ENCODE measurements around the gene SNRPN.
A peak's percentile ranks its signal among the peaks of the same experiment; 100 is the strongest.
"Not testable (repeated sequence)": the region's sequence is repeated elsewhere in the genome, so short reads cannot be mapped to it uniquely, and the experiment has no call there.

The SNRPN gene

GRCh38 chr15:24954783-24955530 is at the start of gene SNRPN, which contains the start of gene SNURF:
TSS of gene SNRPN (plus strand) at chr15:24954987. CDS start at chr15:24974454, 19,467 bp downstream.
TSS of gene SNURF (plus strand) at chr15:24954987. CDS start at chr15:24955049, 62 bp downstream.
- peak; percentile 49 to 59 for DNase-seq (ENCODE audit: low read depth in 2 of 2)

GRCh38 chr15:24916305-24917009 is 38.3 kb upstream of the SNRPN start:
- no peak for DNase-seq (ENCODE audit: low read depth in 2 of 2)

GRCh38 chr15:24917431-24917830 is 37.4 kb upstream of the SNRPN start:
- DNase-seq (ENCODE audit: low read depth in 2 of 2) = no peak

GRCh38 chr15:24919446-24919845 is 35.3 kb upstream of the SNRPN start:
- no peak for DNase-seq (ENCODE audit: low read depth in 2 of 2)

- not testable (repeated sequence) for DNase-seq (ENCODE audit: low read depth in 2 of 2)
Observed at GRCh38 chr15:24922781-24923180, 32.0 kb upstream of the SNRPN start.

- no peak for DNase-seq (ENCODE audit: low read depth in 2 of 2)
Observed at GRCh38 chr15:24924153-24924552, 30.6 kb upstream of the SNRPN start.

- no peak for DNase-seq (ENCODE audit: low read depth in 2 of 2)
Observed at GRCh38 chr15:24924621-24925020, 30.2 kb upstream of the SNRPN start.

- DNase-seq (ENCODE audit: low read depth in 2 of 2) = not testable (repeated sequence)
Observed at GRCh38 chr15:24931874-24932732, 22.7 kb upstream of the SNRPN start.

GRCh38 chr15:24933716-24934115 is 21.1 kb upstream of the SNRPN start:
- DNase-seq (ENCODE audit: low read depth in 2 of 2) = no peak

GRCh38 chr15:24938224-24938623 is 16.6 kb upstream of the SNRPN start:
- not testable (repeated sequence) for DNase-seq (ENCODE audit: low read depth in 2 of 2)

- no peak for DNase-seq (ENCODE audit: low read depth in 2 of 2)
Observed at GRCh38 chr15:24940236-24940635, 14.6 kb upstream of the SNRPN start.

GRCh38 chr15:24943361-24943760 is 11.4 kb upstream of the SNRPN start:
- DNase-seq (ENCODE audit: low read depth in 2 of 2) = no peak

- no peak for DNase-seq (ENCODE audit: low read depth in 2 of 2)
Observed at GRCh38 chr15:24944954-24945353, 9.8 kb upstream of the SNRPN start.

- no peak for DNase-seq (ENCODE audit: low read depth in 2 of 2)
Observed at GRCh38 chr15:24945711-24946110, 9.1 kb upstream of the SNRPN start.

GRCh38 chr15:24948495-24948894 is 6.3 kb upstream of the SNRPN start:
- DNase-seq (ENCODE audit: low read depth in 2 of 2) = no peak

GRCh38 chr15:24955531-24955921 is 739 bp downstream of the SNRPN start:
- no peak for DNase-seq (ENCODE audit: low read depth in 2 of 2)

- peak; percentile 21 to 52 for DNase-seq (ENCODE audit: low read depth in 2 of 2)
Observed at GRCh38 chr15:24956111-24956838, 1.5 kb downstream of the SNRPN start.

- DNase-seq (ENCODE audit: low read depth in 2 of 2) = no peak
Observed at GRCh38 chr15:24957691-24958090, 2.9 kb downstream of the SNRPN start.

- DNase-seq (ENCODE audit: low read depth in 2 of 2) = no peak
Observed at GRCh38 chr15:24961967-24962366, 7.2 kb downstream of the SNRPN start.

- DNase-seq (ENCODE audit: low read depth in 2 of 2) = no peak
Observed at GRCh38 chr15:24962880-24963279, 8.1 kb downstream of the SNRPN start.

- no peak for DNase-seq (ENCODE audit: low read depth in 2 of 2)
Observed at GRCh38 chr15:24966364-24967103, 11.7 kb downstream of the SNRPN start.
